ENCODE data around the gene DUOXA1. TPM values are rescaled to one million over a fixed set of nuclear protein-coding genes. Genes with fewer than 3 reads are reported as not detected.

The DUOXA1 gene
- total and polyA plus RNA-seq, 2 donors (not counting 1 experiment from before 2014, with no cell fraction given), result 0.03 to 0.74 TPM

- intact Hi-C loops (cut with micrococcal nuclease), result no loop called here
- H3K4me1 Mint-ChIP-seq, result peaks cover 3% of the 10 kb centered on the region
- POLR2A ChIA-PET, result no interaction called here
- CTCF ChIA-PET, result interaction anchor here (0.6 to 1.4 kb wide), 5 partner anchors 9 to 461 kb away, joined by 3 to 5 read pairs (median 4); no protein-coding TSS in a partner anchor
- H3K4me1 ChIP-seq (ENCODE audit: control insufficient read depth in 2 of 2, insufficient read depth in 2 of 2, low read length in 2 of 2), result peaks cover 0 to under 1% of the 10 kb centered on the region in 2 donors
- H3K9me3 ChIP-seq (ENCODE audit: control extremely low read depth in 1 of 3, control insufficient read depth in 2 of 3, insufficient read depth in 1 of 3, low read length in 2 of 3), result no peaks in the 10 kb centered on the region
- H3K27me3 Mint-ChIP-seq, result peaks cover 59% of the 10 kb centered on the region
- H3K27ac ChIP-seq (ENCODE audit: low read length in 2 of 2), result no peak overlapping the region
- no peak for ATAC-seq (ENCODE audit: low read depth)
- H3K27me3 ChIP-seq (replicated peaks in 1 of 4; ENCODE audit: control extremely low read depth in 1 of 4, control insufficient read depth in 3 of 4, insufficient read depth in 4 of 4, low read length in 3 of 4), result peaks cover 0 to 44% (median 16%) of the 10 kb centered on the region in 4 experiments
- no peak for DNase-seq
- TF ChIP-seq CTCF (IDR thresholded peaks at IDR 0.05) (no peak), EZH2 (IDR thresholded peaks at IDR 0.05; ENCODE audit: borderline replicate concordance, insufficient read depth, low read depth, low read length, poor library complexity, severe bottlenecking) (no peak)
- no peak overlapping the region for H3K4me3 Mint-ChIP-seq
- no peak overlapping the region for H3K4me2 ChIP-seq (replicated peaks; ENCODE audit: low read depth, low read length, poor library complexity, severe bottlenecking)
- no peak overlapping the region for H3K27ac Mint-ChIP-seq
- H3K9ac ChIP-seq (ENCODE audit: low read length), result no peak overlapping the region
- no peaks in the 10 kb centered on the region for H4K20me1 ChIP-seq (ENCODE audit: control insufficient read depth, insufficient read depth, low read length, poor library complexity, severe bottlenecking)
- H2AFZ ChIP-seq (ENCODE audit: insufficient read depth, low read depth, low read length, poor library complexity, severe bottlenecking), result no peak overlapping the region
- H3K9me3 Mint-ChIP-seq (ENCODE audit: insufficient read depth), result no peaks in the 10 kb centered on the region
- H3K36me3 ChIP-seq (replicated peaks in 1 of 2; ENCODE audit: control extremely low read depth in 1 of 2, control insufficient read depth in 1 of 2, extremely low read depth in 1 of 2, insufficient read depth in 2 of 2, low read length in 1 of 2), result no peaks in the 10 kb centered on the region
- H3K79me2 ChIP-seq (ENCODE audit: control insufficient read depth, insufficient read depth, low read length), result no peaks in the 10 kb centered on the region
- H3K4me3 ChIP-seq (ENCODE audit: control extremely low read depth in 1 of 5, extremely low read depth in 1 of 5, insufficient read depth in 1 of 5, low read depth in 2 of 5, low read length in 4 of 5), result no peak overlapping the region
Observed at GRCh38 chr15:45123397-45123796, 6.3 kb downstream of the DUOXA1 start.

GRCh38 chr15:45122719-45123118 lies 7.0 kb downstream of the DUOXA1 start:
- no peak overlapping the region for H2AFZ ChIP-seq (ENCODE audit: insufficient read depth, low read depth, low read length, poor library complexity, severe bottlenecking)
- H3K9ac ChIP-seq (ENCODE audit: low read length), result no peak overlapping the region
- no peak for ATAC-seq (ENCODE audit: low read depth)
- H3K36me3 ChIP-seq (replicated peaks in 1 of 2; ENCODE audit: control extremely low read depth in 1 of 2, control insufficient read depth in 1 of 2, extremely low read depth in 1 of 2, insufficient read depth in 2 of 2, low read length in 1 of 2), result no peaks in the 10 kb centered on the region
- 90% methylated on average over 7 of the region's 7 CpGs for WGBS (ENCODE audit: insufficient coverage)
- intact Hi-C loops (cut with micrococcal nuclease), result no loop called here
- Mint-ChIP-seq H3K27ac (no peak overlapping the region), H3K9me3 (ENCODE audit: insufficient read depth) (no peaks in the 10 kb centered on the region), H3K27me3 (peaks cover 58% of the 10 kb centered on the region), H3K4me1 (peaks cover 5% of the 10 kb centered on the region), H3K4me3 (no peak overlapping the region)
- peaks cover 0 to 2% (median 0%) of the 10 kb centered on the region in 3 donors for H3K9me3 ChIP-seq (ENCODE audit: control extremely low read depth in 1 of 3, control insufficient read depth in 2 of 3, insufficient read depth in 1 of 3, low read length in 2 of 3)
- no peak overlapping the region for H3K4me2 ChIP-seq (replicated peaks; ENCODE audit: low read depth, low read length, poor library complexity, severe bottlenecking)
- no peak for DNase-seq
- no peaks in the 10 kb centered on the region for H4K20me1 ChIP-seq (ENCODE audit: control insufficient read depth, insufficient read depth, low read length, poor library complexity, severe bottlenecking)
- H3K4me1 ChIP-seq (ENCODE audit: control insufficient read depth in 2 of 2, insufficient read depth in 2 of 2, low read length in 2 of 2), result peaks cover 2 to 3% of the 10 kb centered on the region in 2 donors
- H3K27ac ChIP-seq (ENCODE audit: low read length in 2 of 2), result no peak overlapping the region
- ChIA-PET CTCF (interaction anchor here (0.6 to 1.4 kb wide), 7 partner anchors 9 to 462 kb away, joined by 3 to 5 read pairs (median 4); no protein-coding TSS in a partner anchor), POLR2A (no interaction called here)
- TF ChIP-seq EZH2 (IDR thresholded peaks at IDR 0.05; ENCODE audit: borderline replicate concordance, insufficient read depth, low read depth, low read length, poor library complexity, severe bottlenecking), result no peak
- H3K79me2 ChIP-seq (ENCODE audit: control insufficient read depth, insufficient read depth, low read length), result no peaks in the 10 kb centered on the region
- H3K27me3 ChIP-seq (replicated peaks in 1 of 4; ENCODE audit: control extremely low read depth in 1 of 4, control insufficient read depth in 3 of 4, insufficient read depth in 4 of 4, low read length in 3 of 4), result peaks cover 0 to 40% (median 13%) of the 10 kb centered on the region in 4 experiments
- no peak overlapping the region for H3K4me3 ChIP-seq (ENCODE audit: control extremely low read depth in 1 of 5, extremely low read depth in 1 of 5, insufficient read depth in 1 of 5, low read depth in 2 of 5, low read length in 4 of 5)
